Measurements from ENCODE around the gene GRM1. TPM values are rescaled to one million over a fixed set of nuclear protein-coding genes. Genes with fewer than 3 reads are reported as not detected.
A peak's percentile ranks its signal among the peaks of the same experiment; 100 is the strongest.

The GRM1 gene
- total RNA-seq, 1 donor from 2014 or later: not detected

GRCh38 chr6:146352163-146352562, 323.3 kb downstream of the GRM1 start:
- no peaks in the 10 kb centered on the region for H3K9me3 Mint-ChIP-seq
- H3K36me3 Mint-ChIP-seq (ENCODE audit: low read depth): no peaks in the 10 kb centered on the region
- intact Hi-C loops (cut with micrococcal nuclease): no loop called here

GRCh38 chr6:146354451-146354850, 325.6 kb downstream of the GRM1 start:
- Mint-ChIP-seq H3K27ac (no peak overlapping the region), H3K27me3 (no peaks in the 10 kb centered on the region), H3K4me1 (peaks cover 10% of the 10 kb centered on the region), H3K9me3 (no peaks in the 10 kb centered on the region), H3K4me3 (no peak overlapping the region), H3K36me3 (ENCODE audit: low read depth) (no peaks in the 10 kb centered on the region)
- intact Hi-C loops (cut with micrococcal nuclease): no loop called here
- DNase-seq: no peak

More at GRCh38 chr6:146352163-146352562, 323.3 kb downstream of the GRM1 start:
- H3K27me3 Mint-ChIP-seq: no peaks in the 10 kb centered on the region
- no peak overlapping the region for H3K27ac Mint-ChIP-seq
- no peak for DNase-seq
- H3K4me3 Mint-ChIP-seq: no peak overlapping the region
- no peaks in the 10 kb centered on the region for H3K4me1 Mint-ChIP-seq

GRCh38 chr6:146355521-146356100, 326.7 kb downstream of the GRM1 start:
- no peak for DNase-seq
- Mint-ChIP-seq H3K9me3 (no peaks in the 10 kb centered on the region), H3K36me3 (ENCODE audit: low read depth) (no peaks in the 10 kb centered on the region), H3K4me3 (no peak overlapping the region), H3K4me1 (peaks cover 10% of the 10 kb centered on the region), H3K27me3 (no peaks in the 10 kb centered on the region), H3K27ac (no peak overlapping the region)
- intact Hi-C loops (cut with micrococcal nuclease): no loop called here

- H3K27me3 Mint-ChIP-seq: no peaks in the 10 kb centered on the region
- no peaks in the 10 kb centered on the region for H3K9me3 Mint-ChIP-seq
- peaks cover 10% of the 10 kb centered on the region for H3K4me1 Mint-ChIP-seq
- H3K4me3 Mint-ChIP-seq: no peak overlapping the region
- intact Hi-C loops (cut with micrococcal nuclease): no loop called here
- H3K27ac Mint-ChIP-seq: peak overlapping the region; percentile 66
- H3K36me3 Mint-ChIP-seq (ENCODE audit: low read depth): no peaks in the 10 kb centered on the region
- DNase-seq: no peak
Observed at GRCh38 chr6:146357578-146358430, 328.9 kb downstream of the GRM1 start.

- intact Hi-C loops (cut with micrococcal nuclease): no loop called here
- H3K27me3 Mint-ChIP-seq: no peaks in the 10 kb centered on the region
- H3K4me1 Mint-ChIP-seq: peaks cover 10% of the 10 kb centered on the region
- H3K36me3 Mint-ChIP-seq (ENCODE audit: low read depth): no peaks in the 10 kb centered on the region
- peak overlapping the region; percentile 66 for H3K27ac Mint-ChIP-seq
- H3K4me3 Mint-ChIP-seq: no peak overlapping the region
- DNase-seq: no peak
- H3K9me3 Mint-ChIP-seq: no peaks in the 10 kb centered on the region
Observed at GRCh38 chr6:146358431-146359046, 329.7 kb downstream of the GRM1 start.

- intact Hi-C loops (cut with micrococcal nuclease): no loop called here
Observed at GRCh38 chr6:146359131-146359530, 330.3 kb downstream of the GRM1 start.

GRCh38 chr6:146361128-146361924, 332.5 kb downstream of the GRM1 start:
- H3K27ac Mint-ChIP-seq: no peak overlapping the region
- intact Hi-C loops (cut with micrococcal nuclease): no loop called here
- no peaks in the 10 kb centered on the region for H3K9me3 Mint-ChIP-seq
- H3K36me3 Mint-ChIP-seq (ENCODE audit: low read depth): no peaks in the 10 kb centered on the region
- no peak overlapping the region for H3K4me3 Mint-ChIP-seq
- DNase-seq: no peak
- H3K4me1 Mint-ChIP-seq: peaks cover 15% of the 10 kb centered on the region
- H3K27me3 Mint-ChIP-seq: no peaks in the 10 kb centered on the region

More at GRCh38 chr6:146359131-146359530, 330.3 kb downstream of the GRM1 start:
- peaks cover 10% of the 10 kb centered on the region for H3K4me1 Mint-ChIP-seq
- no peaks in the 10 kb centered on the region for H3K36me3 Mint-ChIP-seq (ENCODE audit: low read depth)
- H3K4me3 Mint-ChIP-seq: no peak overlapping the region
- no peak overlapping the region for H3K27ac Mint-ChIP-seq
- DNase-seq: no peak
- no peaks in the 10 kb centered on the region for H3K27me3 Mint-ChIP-seq
- no peaks in the 10 kb centered on the region for H3K9me3 Mint-ChIP-seq

GRCh38 chr6:146363838-146364607, 335.2 kb downstream of the GRM1 start:
- H3K27ac Mint-ChIP-seq: no peak overlapping the region
- H3K9me3 Mint-ChIP-seq: no peaks in the 10 kb centered on the region
- DNase-seq: no peak
- intact Hi-C loops (cut with micrococcal nuclease): no loop called here
- peaks cover 5% of the 10 kb centered on the region for H3K4me1 Mint-ChIP-seq
- H3K27me3 Mint-ChIP-seq: no peaks in the 10 kb centered on the region
- no peaks in the 10 kb centered on the region for H3K36me3 Mint-ChIP-seq (ENCODE audit: low read depth)
- H3K4me3 Mint-ChIP-seq: no peak overlapping the region

- Mint-ChIP-seq H3K4me1 (peaks cover 5% of the 10 kb centered on the region), H3K27ac (peak overlapping the region; percentile 43), H3K4me3 (no peak overlapping the region), H3K9me3 (no peaks in the 10 kb centered on the region), H3K27me3 (no peaks in the 10 kb centered on the region), H3K36me3 (ENCODE audit: low read depth) (no peaks in the 10 kb centered on the region)
- intact Hi-C loops (cut with micrococcal nuclease): no loop called here
- DNase-seq: no peak
Observed at GRCh38 chr6:146364816-146365594, 336.1 kb downstream of the GRM1 start.

GRCh38 chr6:146367061-146367460, 338.2 kb downstream of the GRM1 start:
- H3K36me3 Mint-ChIP-seq (ENCODE audit: low read depth): no peaks in the 10 kb centered on the region
- DNase-seq: no peak
- no peak overlapping the region for H3K27ac Mint-ChIP-seq
- no peaks in the 10 kb centered on the region for H3K27me3 Mint-ChIP-seq
- peaks cover 7% of the 10 kb centered on the region for H3K9me3 Mint-ChIP-seq
- intact Hi-C loops (cut with micrococcal nuclease): no loop called here
- no peak overlapping the region for H3K4me3 Mint-ChIP-seq
- H3K4me1 Mint-ChIP-seq: peaks cover 5% of the 10 kb centered on the region

- no peaks in the 10 kb centered on the region for H3K27me3 Mint-ChIP-seq
- H3K9me3 Mint-ChIP-seq: peaks cover 11% of the 10 kb centered on the region
- H3K4me3 Mint-ChIP-seq: no peak overlapping the region
- peaks cover 3% of the 10 kb centered on the region for H3K4me1 Mint-ChIP-seq
- no peaks in the 10 kb centered on the region for H3K36me3 Mint-ChIP-seq (ENCODE audit: low read depth)
- intact Hi-C loops (cut with micrococcal nuclease): no loop called here
- H3K27ac Mint-ChIP-seq: no peak overlapping the region
- no peak for DNase-seq
Observed at GRCh38 chr6:146369866-146370265, 341.0 kb downstream of the GRM1 start.

- no peaks in the 10 kb centered on the region for H3K9me3 Mint-ChIP-seq
- H3K27me3 Mint-ChIP-seq: no peaks in the 10 kb centered on the region
- no peaks in the 10 kb centered on the region for H3K36me3 Mint-ChIP-seq (ENCODE audit: low read depth)
- no peak overlapping the region for H3K4me3 Mint-ChIP-seq
- H3K4me1 Mint-ChIP-seq: no peaks in the 10 kb centered on the region
- DNase-seq: no peak
- no peak overlapping the region for H3K27ac Mint-ChIP-seq
- intact Hi-C loops (cut with micrococcal nuclease): no loop called here
Observed at GRCh38 chr6:146381486-146381885, 352.6 kb downstream of the GRM1 start.

Data from activated CD4-positive, alpha-beta T cell treated with anti-CD3 and anti-CD28 coated beads, Interleukin-2, amount 10 ng/mL, durations not matched to agents 24 days and 14 days (primary cell).